Measurements from ENCODE around the gene TCERG1L.

DNA sequence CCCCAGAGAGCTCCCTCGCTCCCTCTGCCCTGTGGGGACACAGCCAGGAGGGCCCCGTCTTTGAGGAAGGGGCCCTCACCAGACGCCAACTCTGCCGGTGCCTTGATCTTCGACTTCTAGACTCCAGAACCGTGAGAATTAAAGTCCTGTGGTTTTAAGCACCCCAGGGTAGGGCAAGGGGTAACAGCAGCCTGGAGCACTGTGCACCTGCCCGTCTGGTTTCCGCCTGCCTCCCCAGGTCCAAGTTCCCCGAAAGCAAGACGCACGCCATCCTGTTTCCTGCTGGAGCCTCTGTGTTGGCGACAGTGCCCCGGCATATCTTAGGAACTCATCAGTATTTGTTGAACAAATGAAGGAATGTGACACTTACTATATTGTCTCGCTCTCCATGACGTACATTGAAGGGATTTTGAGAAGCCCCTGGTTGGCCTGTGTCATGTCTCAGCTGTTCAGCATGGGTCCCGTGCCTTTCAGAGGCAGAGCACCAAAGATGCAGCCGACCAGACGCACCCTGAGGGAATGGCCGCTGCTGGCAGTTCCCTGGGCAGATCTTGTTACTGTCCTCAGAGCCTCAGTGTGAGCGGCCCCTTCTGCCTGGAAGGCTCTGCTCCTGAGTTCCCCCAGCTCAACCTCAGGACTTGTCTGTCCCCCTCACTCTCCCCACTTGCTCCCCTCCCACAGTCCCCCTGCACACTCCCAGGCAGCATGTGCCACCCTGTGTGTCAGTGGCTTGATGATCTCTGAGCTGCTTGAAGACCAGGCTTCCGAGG is 226.2 kb downstream of the TCERG1L start:
- TF ChIP-seq POLR2A (IDR thresholded peaks at IDR 0.05; ENCODE audit: low read depth, low read length) (no peak), POLR2AphosphoS5 (IDR thresholded peaks at IDR 0.05; ENCODE audit: low read depth, low read length) (no peak), TAF1 (IDR thresholded peaks at IDR 0.05; ENCODE audit: borderline replicate concordance, low read depth, low read length) (no peak)
